ENCODE data around the gene APBA1.

The APBA1 gene

DNA sequence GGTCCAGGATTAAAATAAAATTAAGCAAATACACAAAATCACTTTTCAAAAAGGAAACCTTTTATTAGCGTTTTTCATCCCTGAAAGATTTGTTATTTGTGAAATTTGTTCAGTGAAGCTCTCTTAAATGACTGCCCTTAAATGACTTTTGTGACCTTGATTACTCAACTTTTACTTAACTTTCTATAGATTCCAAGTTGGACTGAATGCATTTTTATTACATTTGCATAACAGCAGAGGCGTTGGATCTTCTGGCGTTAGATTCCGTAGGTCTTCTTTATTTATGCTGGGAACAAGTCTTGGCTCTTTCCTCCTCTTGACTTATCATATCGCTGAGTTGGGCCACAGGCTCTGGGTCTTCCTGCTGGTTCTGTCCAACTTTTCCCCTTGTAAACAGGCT is 78.4 kb downstream of the APBA1 start:
- TF ChIP-seq, protein P1, sequence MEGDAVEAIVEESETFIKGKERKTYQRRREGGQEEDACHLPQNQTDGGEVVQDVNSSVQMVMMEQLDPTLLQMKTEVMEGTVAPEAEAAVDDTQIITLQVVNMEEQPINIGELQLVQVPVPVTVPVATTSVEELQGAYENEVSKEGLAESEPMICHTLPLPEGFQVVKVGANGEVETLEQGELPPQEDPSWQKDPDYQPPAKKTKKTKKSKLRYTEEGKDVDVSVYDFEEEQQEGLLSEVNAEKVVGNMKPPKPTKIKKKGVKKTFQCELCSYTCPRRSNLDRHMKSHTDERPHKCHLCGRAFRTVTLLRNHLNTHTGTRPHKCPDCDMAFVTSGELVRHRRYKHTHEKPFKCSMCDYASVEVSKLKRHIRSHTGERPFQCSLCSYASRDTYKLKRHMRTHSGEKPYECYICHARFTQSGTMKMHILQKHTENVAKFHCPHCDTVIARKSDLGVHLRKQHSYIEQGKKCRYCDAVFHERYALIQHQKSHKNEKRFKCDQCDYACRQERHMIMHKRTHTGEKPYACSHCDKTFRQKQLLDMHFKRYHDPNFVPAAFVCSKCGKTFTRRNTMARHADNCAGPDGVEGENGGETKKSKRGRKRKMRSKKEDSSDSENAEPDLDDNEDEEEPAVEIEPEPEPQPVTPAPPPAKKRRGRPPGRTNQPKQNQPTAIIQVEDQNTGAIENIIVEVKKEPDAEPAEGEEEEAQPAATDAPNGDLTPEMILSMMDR (IDR thresholded peaks at IDR 0.05), result no peak

DNA sequence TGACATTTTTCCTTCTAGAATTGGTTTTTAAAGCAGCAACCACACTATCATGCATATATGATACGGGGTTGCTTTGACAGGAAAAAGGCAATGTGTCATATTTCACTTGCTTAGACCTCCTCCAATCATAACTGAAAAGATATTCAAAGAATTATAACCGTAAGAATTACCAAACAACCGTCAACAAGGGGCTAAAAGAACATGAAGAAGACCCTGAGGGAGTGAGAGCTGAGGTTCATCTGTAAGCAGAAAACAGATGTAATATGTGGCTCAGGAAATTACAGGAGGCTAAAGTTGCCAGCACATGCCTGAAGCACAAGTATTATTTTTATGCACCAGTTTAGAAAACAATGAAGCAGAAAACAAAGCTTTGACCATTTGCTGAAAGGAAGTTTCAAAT is 78.9 kb downstream of the APBA1 start:
- TF ChIP-seq, protein P1 (IDR thresholded peaks at IDR 0.05), result no peak

DNA sequence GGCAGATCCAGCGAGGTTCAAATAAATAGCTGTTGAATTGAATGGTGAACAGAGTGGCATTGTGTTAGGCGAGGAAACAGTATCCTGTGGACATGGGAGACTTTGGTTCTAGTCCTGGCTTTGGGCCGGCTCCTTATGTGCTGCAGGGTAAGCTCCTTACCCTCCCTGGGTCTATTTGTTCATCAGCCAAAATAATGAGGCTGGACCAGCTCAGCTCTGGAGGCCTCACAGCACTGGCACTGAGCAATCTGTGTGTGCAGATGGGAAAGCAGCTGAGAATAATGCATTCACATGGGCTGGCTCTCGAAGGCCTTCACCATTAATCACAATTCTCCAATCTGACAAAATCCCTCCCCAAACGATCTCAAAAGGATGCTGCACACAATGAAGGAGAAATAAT is 81.9 kb downstream of the APBA1 start:
- TF ChIP-seq, protein P1 (IDR thresholded peaks at IDR 0.05), result no peak

DNA sequence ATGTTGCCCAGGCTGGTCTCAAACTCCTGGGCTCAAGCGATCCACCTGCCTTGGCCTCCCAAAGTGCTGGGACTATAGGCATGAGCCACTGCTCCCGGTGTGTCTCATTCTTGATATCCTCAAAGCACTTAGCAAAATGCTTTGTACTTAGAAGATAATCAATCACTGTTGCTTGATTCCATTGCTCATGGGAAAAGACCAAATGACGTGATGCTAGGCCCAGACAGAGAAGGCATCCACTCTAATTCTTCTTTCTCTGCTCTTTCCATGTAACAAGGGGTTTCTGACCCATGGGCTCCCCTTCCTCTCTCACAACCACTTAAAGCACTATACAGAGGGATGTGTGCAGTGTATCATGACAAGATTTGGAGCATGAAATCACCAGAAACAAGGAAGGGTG is 83.0 kb downstream of the APBA1 start:
- TF ChIP-seq, protein P1 (IDR thresholded peaks at IDR 0.05), result no peak

DNA sequence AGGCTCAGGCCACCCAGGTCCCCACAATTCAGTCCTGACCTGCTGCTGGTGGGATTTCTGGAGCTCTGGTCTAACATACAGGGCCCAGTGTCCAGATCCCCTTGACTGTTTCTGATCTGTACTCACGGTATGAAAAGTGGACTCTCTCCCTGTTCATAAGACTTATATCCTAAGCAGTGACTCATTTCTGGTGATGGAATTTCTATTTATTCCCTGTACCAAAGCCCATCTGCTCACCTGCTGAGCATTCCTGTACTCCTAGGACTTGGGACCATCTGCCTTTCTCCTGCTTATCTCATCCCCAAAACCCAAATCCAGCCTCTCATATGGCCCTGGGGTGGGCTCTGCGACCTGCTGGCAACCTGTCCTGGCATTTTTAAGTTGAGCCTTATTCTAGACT is 86.6 kb downstream of the APBA1 start:
- TF ChIP-seq, protein P1 (IDR thresholded peaks at IDR 0.05), result no peak

DNA sequence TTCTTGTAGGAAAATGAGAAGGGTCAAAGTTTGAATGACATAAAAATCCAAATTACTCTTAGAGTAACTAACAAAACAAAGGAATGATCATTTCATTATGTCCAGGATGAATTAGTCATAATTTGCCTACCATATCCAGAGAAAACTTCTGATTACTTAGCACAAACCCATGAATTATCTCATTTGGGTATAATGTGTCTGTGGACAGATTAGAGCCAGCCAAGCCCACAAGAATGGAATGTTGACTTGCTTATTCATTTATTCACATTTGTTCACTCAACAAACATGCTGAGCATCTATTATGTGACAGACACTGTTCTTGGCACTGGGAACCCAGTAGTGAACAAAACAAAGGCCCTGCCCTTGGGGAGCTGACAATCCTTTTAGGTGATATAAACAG is 87.4 kb downstream of the APBA1 start:
- TF ChIP-seq, protein P1 (IDR thresholded peaks at IDR 0.05), result no peak

DNA sequence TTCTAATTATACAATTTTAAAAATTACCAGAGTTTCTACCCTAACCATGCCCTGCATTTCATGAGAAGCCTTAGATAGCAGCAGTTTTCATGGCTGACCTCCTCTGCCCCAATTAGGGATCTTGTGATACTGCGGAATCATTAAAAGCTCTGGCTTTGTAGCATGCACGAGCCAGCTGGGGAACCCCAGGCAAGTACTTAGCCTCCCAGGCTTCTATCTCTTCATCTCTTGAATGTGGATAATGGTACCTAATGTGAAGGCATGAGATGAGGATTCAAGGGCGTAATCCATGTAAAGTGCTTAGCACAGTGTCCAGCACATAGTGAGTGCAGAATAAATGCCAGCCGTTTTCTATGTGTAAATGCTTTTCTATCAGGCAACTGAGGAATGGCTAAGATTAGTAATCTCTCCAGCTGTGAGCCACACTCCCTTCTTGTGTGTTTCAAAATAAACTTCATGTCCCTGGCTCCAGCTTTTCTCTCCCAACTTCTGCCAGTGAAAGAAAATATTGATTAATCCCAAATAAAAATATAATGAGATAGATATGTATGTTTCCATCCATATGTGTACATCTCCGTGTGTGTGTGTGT is 88.4 kb downstream of the APBA1 start:
- TF ChIP-seq, protein P1 (IDR thresholded peaks at IDR 0.05), result no peak
